ENCODE measurements around the gene TM9SF1. TPM values are rescaled to one million over a fixed set of nuclear protein-coding genes. Genes with fewer than 3 reads are reported as not detected.

TM9SF1 gene
- polyA plus RNA-seq (ENCODE audit: insufficient read length in 10 of 10): 10 to 100 TPM; 11.2 to 25.1 (median 17.6) TPM
- long read RNA-seq, donor 1, partial matches to known transcripts: 0 of 3 reads
- long read RNA-seq, donor 1, other reads (novel, unspliced or antisense): 0 of 3 reads
- long read RNA-seq, donor 2, partial matches to known transcripts: 0 of 2 reads
- long read RNA-seq, donor 2, other reads (novel, unspliced or antisense): 0 of 2 reads
- long read RNA-seq, donor 3: 0 reads
- long read RNA-seq, donor 4, partial matches to known transcripts: 0 of 1 reads
- long read RNA-seq, donor 4, other reads (novel, unspliced or antisense): 0 of 1 reads
- long read RNA-seq, donor 5, transcript TM9SF1-201 (6 exons, 2,452 nt): major isoform, 5 of 12 reads
- long read RNA-seq, donor 5, partial matches to known transcripts: 6 of 12 reads
- long read RNA-seq, donor 5, other reads (novel, unspliced or antisense): 0 of 12 reads
- long read RNA-seq, donor 6, transcript TM9SF1-201 (6 exons, 2,452 nt): major isoform, 8 of 8 reads
- long read RNA-seq, donor 6, partial matches to known transcripts: 0 of 8 reads
- long read RNA-seq, donor 6, other reads (novel, unspliced or antisense): 0 of 8 reads
- long read RNA-seq, donor 7, partial matches to known transcripts: 6 of 7 reads
- long read RNA-seq, donor 7, other reads (novel, unspliced or antisense): 0 of 7 reads
- long read RNA-seq, donor 8, partial matches to known transcripts: 0 of 2 reads
- long read RNA-seq, donor 8, other reads (novel, unspliced or antisense): 0 of 2 reads
- long read RNA-seq, donor 9: 0 reads

GRCh38 chr14:24195186-24196070, at the start of gene TM9SF1:
Gene TM9SF1 (minus strand): TSS chr14:24195441. CDS start chr14:24195019, 422 bp downstream.
- peak; percentile 83 to 98 (median 94) for DNase-seq

GRCh38 chr14:24243336-24243836, 48.1 kb upstream of the TM9SF1 start:
- DNase-seq: peak in 1 of 3 donors; percentile 14

- peak in 2 of 3 donors; percentile 6 to 96 for DNase-seq
Observed at GRCh38 chr14:24241829-24242443, 46.7 kb upstream of the TM9SF1 start.

GRCh38 chr14:24240110-24240918, 45.1 kb upstream of the TM9SF1 start:
- DNase-seq: no peak

- DNase-seq: no peak
Observed at GRCh38 chr14:24238527-24239037, 43.3 kb upstream of the TM9SF1 start.

- DNase-seq: no peak
Observed at GRCh38 chr14:24238123-24238522, 42.9 kb upstream of the TM9SF1 start.

GRCh38 chr14:24237463-24237955, 42.3 kb upstream of the TM9SF1 start:
- no peak for DNase-seq

- DNase-seq: no peak
Observed at GRCh38 chr14:24236689-24237462, 41.6 kb upstream of the TM9SF1 start.

GRCh38 chr14:24235804-24236688, 40.8 kb upstream of the TM9SF1 start:
- DNase-seq: no peak

GRCh38 chr14:24234095-24235005, 39.1 kb upstream of the TM9SF1 start:
- DNase-seq: no peak

- no peak for DNase-seq
Observed at GRCh38 chr14:24233538-24233866, 38.3 kb upstream of the TM9SF1 start.

GRCh38 chr14:24232645-24233537, 37.6 kb upstream of the TM9SF1 start, which contains the start of gene GMPR2:
Gene GMPR2 (plus strand): TSS chr14:24232929. CDS start chr14:24233254, 325 bp downstream.
- DNase-seq: no peak

GRCh38 chr14:24232121-24232644, 36.9 kb upstream of the TM9SF1 start, which contains the start of gene NEDD8:
Gene NEDD8 (minus strand): TSS chr14:24232367. CDS start chr14:24232267, 100 bp downstream.
- DNase-seq: peak; percentile 91 to 97 (median 96)

GRCh38 chr14:24231263-24232120, 36.3 kb upstream of the TM9SF1 start:
- peak in 1 of 3 donors; percentile 19 for DNase-seq

Data from muscle of back (tissue), 13 donors.